HG02610 (cell line): ENCODE data around the gene LMNTD2.
"Not testable (repeated sequence)": the region's sequence is repeated elsewhere in the genome, so short reads cannot be mapped to it uniquely, and the experiment has no call there.

Experiments used
- ATAC-seq: cut with Tn5 transposase; IDR thresholded peaks from one replicate; pipeline ENCODE4 v1.9.1; 2021; ENCODE audit warnings: mild to moderate bottlenecking, moderate library complexity; ENCODE audit not compliant: unreplicated experiment

The LMNTD2 gene

GRCh38 chr11:516918-517685, 43.4 kb downstream of the LMNTD2 start:
- not testable (repeated sequence) for ATAC-seq

GRCh38 chr11:516400-516799, 44.1 kb downstream of the LMNTD2 start:
- no peak for ATAC-seq

- no peak for ATAC-seq
Measured at GRCh38 chr11:515131-515530, 45.4 kb downstream of the LMNTD2 start.

GRCh38 chr11:514606-515005, 45.9 kb downstream of the LMNTD2 start:
- ATAC-seq = no peak

- ATAC-seq = no peak
Measured at GRCh38 chr11:512761-513595, 47.6 kb downstream of the LMNTD2 start.

- no peak for ATAC-seq
Measured at GRCh38 chr11:508956-509355, 51.6 kb downstream of the LMNTD2 start.

- no peak for ATAC-seq
Measured at GRCh38 chr11:507727-508515, 52.6 kb downstream of the LMNTD2 start.

GRCh38 chr11:506995-507726, 53.4 kb downstream of the LMNTD2 start, which contains the start of gene RNH1:
TSS of gene RNH1 (minus strand) at chr11:507242. CDS start at chr11:502162, 5,080 bp downstream.
- peak; percentile 32 for ATAC-seq

- ATAC-seq = peak; percentile 59
Measured at GRCh38 chr11:506238-506994, 54.1 kb downstream of the LMNTD2 start.

- ATAC-seq = no peak
Measured at GRCh38 chr11:504994-505344, 55.6 kb downstream of the LMNTD2 start.
